ENCODE data around the gene KDM2B. TPM values are rescaled to one million over a fixed set of nuclear protein-coding genes. Genes with fewer than 3 reads are reported as not detected.

KDM2B gene
- polyA plus RNA-seq, 2 donors = 15.7 to 23.5 TPM

DNA sequence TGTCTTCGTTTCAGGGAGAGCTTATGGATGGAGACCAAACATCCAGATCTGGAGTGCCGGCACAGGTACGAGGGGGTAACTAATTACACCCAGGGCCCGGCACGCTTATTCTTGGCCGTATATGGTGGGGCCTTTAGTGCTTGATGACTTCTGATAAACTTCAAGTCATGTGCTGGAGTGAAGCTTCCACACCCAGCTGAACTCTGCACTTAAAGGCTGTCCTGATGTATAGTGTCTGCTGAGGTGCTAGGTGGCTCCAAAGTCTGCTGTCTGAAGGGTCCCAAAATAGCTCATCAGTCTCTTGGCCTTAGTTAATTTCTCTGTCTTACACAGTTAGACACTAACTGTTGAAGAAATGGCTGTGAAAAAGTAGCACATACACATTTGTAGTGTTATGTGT lies 163.0 kb downstream of the KDM2B start:
- Histone ChIP-seq H3K27ac (ENCODE audit: low read depth in 2 of 2, low read length in 1 of 2) (no peak overlapping the region), H3K27me3 (ENCODE audit: control insufficient read depth in 1 of 2, insufficient read depth in 2 of 2, low read length in 2 of 2) (no peaks in the 10 kb centered on the region), H3K9me3 (ENCODE audit: control insufficient read depth in 2 of 2, insufficient read depth in 1 of 2, low read depth in 1 of 2, low read length in 1 of 2) (no peaks in the 10 kb centered on the region), H3K4me1 (ENCODE audit: control insufficient read depth in 2 of 2, insufficient read depth in 2 of 2, low read length in 1 of 2) (no peaks in the 10 kb centered on the region), H3K4me3 (ENCODE audit: low read depth in 1 of 2, low read length in 2 of 2) (no peak overlapping the region), H3K36me3 (ENCODE audit: control insufficient read depth in 2 of 2, insufficient read depth in 2 of 2, low read length in 1 of 2) (peaks cover 13 to 17% of the 10 kb centered on the region in 2 donors)
- 84 to 91% methylated on average over 6 of the region's 6 CpGs for WGBS, 2 donors

DNA sequence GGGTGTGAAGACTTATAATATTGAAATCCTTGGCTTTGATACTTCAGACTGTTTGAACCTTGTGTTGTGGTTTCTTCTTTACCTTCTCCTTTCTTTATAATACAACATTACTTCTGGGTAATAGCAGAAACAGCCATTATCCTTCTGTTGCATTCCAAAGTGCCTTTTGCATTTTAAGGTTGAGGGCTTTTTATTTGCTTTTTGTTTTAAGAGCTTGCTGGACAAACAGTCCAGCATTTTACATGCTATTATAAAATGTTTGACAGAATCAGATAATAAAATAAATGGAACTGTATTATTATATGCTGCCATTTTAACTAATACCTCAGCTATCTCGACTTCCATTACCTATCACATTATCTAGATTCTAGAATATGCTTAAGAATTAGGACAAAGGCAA lies 166.9 kb downstream of the KDM2B start:
- Histone ChIP-seq H3K27ac (ENCODE audit: low read depth in 2 of 2, low read length in 1 of 2) (no peak overlapping the region), H3K4me3 (ENCODE audit: low read depth in 1 of 2, low read length in 2 of 2) (no peak overlapping the region), H3K9me3 (ENCODE audit: control insufficient read depth in 2 of 2, insufficient read depth in 1 of 2, low read depth in 1 of 2, low read length in 1 of 2) (no peaks in the 10 kb centered on the region), H3K36me3 (ENCODE audit: control insufficient read depth in 2 of 2, insufficient read depth in 2 of 2, low read length in 1 of 2) (peaks cover 5 to 10% of the 10 kb centered on the region in 2 donors), H3K27me3 (ENCODE audit: control insufficient read depth in 1 of 2, insufficient read depth in 2 of 2, low read length in 2 of 2) (no peaks in the 10 kb centered on the region), H3K4me1 (ENCODE audit: control insufficient read depth in 2 of 2, insufficient read depth in 2 of 2, low read length in 1 of 2) (no peaks in the 10 kb centered on the region)
- 80 to 84% methylated on average over 1 of the region's 1 CpG for WGBS, 2 donors

DNA sequence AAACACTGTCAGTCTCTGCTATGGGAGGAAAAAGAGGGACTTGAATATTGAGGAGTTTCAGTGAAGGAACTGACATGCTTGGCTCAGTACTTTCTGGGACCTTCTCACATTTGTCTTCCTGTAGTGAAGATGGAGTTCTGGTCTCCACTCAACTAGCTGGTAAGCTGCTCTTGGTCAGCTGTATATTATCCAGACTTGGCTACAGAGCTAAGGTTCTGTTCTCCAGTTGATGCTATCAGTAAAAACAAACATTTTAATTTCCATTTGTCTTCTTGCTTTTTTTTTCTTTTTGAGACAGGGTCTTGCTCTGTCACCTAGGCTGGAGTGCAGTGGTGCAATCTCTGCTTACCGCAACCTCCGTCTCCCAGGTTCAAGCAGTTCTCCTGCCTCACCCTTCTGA lies 175.6 kb downstream of the KDM2B start:
- Histone ChIP-seq H3K4me3 (ENCODE audit: low read depth in 1 of 2, low read length in 2 of 2) (no peak overlapping the region), H3K4me1 (ENCODE audit: control insufficient read depth in 2 of 2, insufficient read depth in 2 of 2, low read length in 1 of 2) (no peaks in the 10 kb centered on the region), H3K27ac (ENCODE audit: low read depth in 2 of 2, low read length in 1 of 2) (no peak overlapping the region), H3K36me3 (ENCODE audit: control insufficient read depth in 2 of 2, insufficient read depth in 2 of 2, low read length in 1 of 2) (peaks cover 3 to 6% of the 10 kb centered on the region in 2 donors), H3K27me3 (ENCODE audit: control insufficient read depth in 1 of 2, insufficient read depth in 2 of 2, low read length in 2 of 2) (no peaks in the 10 kb centered on the region), H3K9me3 (ENCODE audit: control insufficient read depth in 2 of 2, insufficient read depth in 1 of 2, low read depth in 1 of 2, low read length in 1 of 2) (no peaks in the 10 kb centered on the region)
- 91% methylated on average over 2 of the region's 2 CpGs for WGBS, 2 donors

DNA sequence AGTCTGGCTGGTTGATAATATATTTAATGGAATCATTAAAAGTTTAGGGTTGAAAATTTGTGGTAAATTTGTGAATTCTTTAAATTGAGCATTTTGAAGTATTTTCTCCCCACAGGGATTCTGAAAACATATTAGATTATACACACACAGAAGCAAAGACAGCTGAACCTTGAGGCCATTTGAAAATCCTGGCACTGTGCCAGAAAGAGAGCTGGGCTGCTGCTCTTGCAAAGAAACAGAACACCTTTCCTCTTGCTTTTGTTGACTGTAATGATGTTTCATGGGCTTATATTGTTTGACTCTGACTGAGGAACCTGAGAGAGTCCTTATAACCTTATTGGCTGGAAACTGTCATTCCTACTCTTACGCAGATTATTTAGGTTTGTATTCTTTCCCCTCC lies 176.1 kb downstream of the KDM2B start:
- H3K36me3 ChIP-seq (ENCODE audit: control insufficient read depth in 2 of 2, insufficient read depth in 2 of 2, low read length in 1 of 2) = peaks cover 3 to 6% of the 10 kb centered on the region in 2 donors
- 95 to 100% methylated on average over 1 of the region's 1 CpG for WGBS, 2 donors
- no peaks in the 10 kb centered on the region for H3K27me3 ChIP-seq (ENCODE audit: control insufficient read depth in 1 of 2, insufficient read depth in 2 of 2, low read length in 2 of 2)
- no peak overlapping the region for H3K27ac ChIP-seq (ENCODE audit: low read depth in 2 of 2, low read length in 1 of 2)
- H3K4me1 ChIP-seq (ENCODE audit: control insufficient read depth in 2 of 2, insufficient read depth in 2 of 2, low read length in 1 of 2) = no peaks in the 10 kb centered on the region
- H3K4me3 ChIP-seq (ENCODE audit: low read depth in 1 of 2, low read length in 2 of 2) = no peak overlapping the region
- H3K9me3 ChIP-seq (ENCODE audit: control insufficient read depth in 2 of 2, insufficient read depth in 1 of 2, low read depth in 1 of 2, low read length in 1 of 2) = no peaks in the 10 kb centered on the region

DNA sequence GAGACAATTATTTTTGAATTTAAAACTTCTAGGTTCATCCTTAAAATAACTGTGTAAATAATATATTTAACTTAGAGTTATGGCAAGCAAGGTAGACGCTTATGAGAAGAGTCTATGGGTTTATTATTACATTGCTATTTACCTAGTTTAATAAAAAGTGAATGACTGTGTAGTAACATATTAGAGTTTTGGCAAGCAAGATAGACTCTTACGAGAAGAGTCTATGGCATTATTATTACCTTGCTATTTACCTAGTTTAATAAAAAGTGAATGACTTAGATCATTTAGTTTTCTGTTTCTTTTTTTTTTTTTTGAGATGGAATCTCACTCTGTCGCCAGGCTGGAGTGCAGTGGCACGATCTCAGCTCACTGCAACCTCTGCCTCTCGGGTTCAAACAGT lies 177.1 kb downstream of the KDM2B start:
- Histone ChIP-seq H3K36me3 (ENCODE audit: control insufficient read depth in 2 of 2, insufficient read depth in 2 of 2, low read length in 1 of 2) (peaks cover 3% of the 10 kb centered on the region in 2 donors), H3K9me3 (ENCODE audit: control insufficient read depth in 2 of 2, insufficient read depth in 1 of 2, low read depth in 1 of 2, low read length in 1 of 2) (no peaks in the 10 kb centered on the region), H3K27ac (ENCODE audit: low read depth in 2 of 2, low read length in 1 of 2) (no peak overlapping the region), H3K27me3 (ENCODE audit: control insufficient read depth in 1 of 2, insufficient read depth in 2 of 2, low read length in 2 of 2) (no peaks in the 10 kb centered on the region), H3K4me3 (ENCODE audit: low read depth in 1 of 2, low read length in 2 of 2) (no peak overlapping the region), H3K4me1 (ENCODE audit: control insufficient read depth in 2 of 2, insufficient read depth in 2 of 2, low read length in 1 of 2) (no peaks in the 10 kb centered on the region)
- 94 to 95% methylated on average over 5 of the region's 5 CpGs for WGBS, 2 donors

DNA sequence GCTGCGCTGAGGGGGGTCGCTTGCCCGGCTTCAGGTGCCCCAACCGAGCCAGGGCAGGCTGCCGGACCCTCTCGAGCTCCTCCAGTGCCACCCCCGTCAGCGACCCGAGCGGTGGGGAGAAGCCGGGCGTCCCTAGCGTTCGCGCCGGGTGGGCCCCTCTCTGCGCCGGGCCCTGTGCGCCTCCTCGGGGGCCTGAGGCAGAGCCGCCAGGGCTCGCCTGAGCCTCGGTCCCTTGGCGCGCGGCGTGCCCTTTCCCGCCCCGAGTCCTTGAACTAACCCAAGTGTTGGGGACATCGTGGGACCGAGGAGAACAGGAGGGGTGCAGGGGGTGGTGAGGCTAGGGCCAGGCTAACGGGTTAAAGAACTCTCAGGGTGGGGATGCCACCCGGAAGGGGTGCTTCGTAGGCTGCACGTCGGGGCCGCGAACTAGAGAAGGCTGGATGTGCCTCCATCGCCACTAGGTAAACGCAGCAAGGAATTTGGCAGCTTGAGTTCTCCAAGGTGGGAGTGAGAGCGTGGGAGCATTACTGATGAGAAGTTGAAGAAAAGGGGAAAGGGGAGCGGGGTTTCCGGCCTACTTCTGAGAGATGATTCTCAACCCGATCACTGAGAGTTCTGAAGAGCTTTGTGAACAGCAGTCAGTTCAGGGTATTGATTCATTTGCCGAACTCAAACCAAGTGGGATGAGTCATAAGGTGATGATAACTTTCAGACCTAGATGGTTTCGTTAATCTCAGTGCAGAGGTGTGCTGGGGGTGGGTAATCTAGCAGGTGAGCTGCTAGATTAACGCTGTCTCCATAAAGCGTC lies 180.3 kb downstream of the KDM2B start:
- WGBS, 2 donors = 1% methylated on average over 46 to 48 of the region's 48 CpGs
- no peaks in the 10 kb centered on the region for H3K4me1 ChIP-seq (ENCODE audit: control insufficient read depth in 2 of 2, insufficient read depth in 2 of 2, low read length in 1 of 2)
- H3K4me3 ChIP-seq (ENCODE audit: low read depth in 1 of 2, low read length in 2 of 2) = peak overlapping the region; percentile 82 to 92
- peaks cover 0 to 3% of the 10 kb centered on the region in 2 donors for H3K36me3 ChIP-seq (ENCODE audit: control insufficient read depth in 2 of 2, insufficient read depth in 2 of 2, low read length in 1 of 2)
- H3K27ac ChIP-seq (ENCODE audit: low read depth in 2 of 2, low read length in 1 of 2) = peak overlapping the region; percentile 92 to 95
- no peaks in the 10 kb centered on the region for H3K9me3 ChIP-seq (ENCODE audit: control insufficient read depth in 2 of 2, insufficient read depth in 1 of 2, low read depth in 1 of 2, low read length in 1 of 2)
- no peaks in the 10 kb centered on the region for H3K27me3 ChIP-seq (ENCODE audit: control insufficient read depth in 1 of 2, insufficient read depth in 2 of 2, low read length in 2 of 2)

DNA sequence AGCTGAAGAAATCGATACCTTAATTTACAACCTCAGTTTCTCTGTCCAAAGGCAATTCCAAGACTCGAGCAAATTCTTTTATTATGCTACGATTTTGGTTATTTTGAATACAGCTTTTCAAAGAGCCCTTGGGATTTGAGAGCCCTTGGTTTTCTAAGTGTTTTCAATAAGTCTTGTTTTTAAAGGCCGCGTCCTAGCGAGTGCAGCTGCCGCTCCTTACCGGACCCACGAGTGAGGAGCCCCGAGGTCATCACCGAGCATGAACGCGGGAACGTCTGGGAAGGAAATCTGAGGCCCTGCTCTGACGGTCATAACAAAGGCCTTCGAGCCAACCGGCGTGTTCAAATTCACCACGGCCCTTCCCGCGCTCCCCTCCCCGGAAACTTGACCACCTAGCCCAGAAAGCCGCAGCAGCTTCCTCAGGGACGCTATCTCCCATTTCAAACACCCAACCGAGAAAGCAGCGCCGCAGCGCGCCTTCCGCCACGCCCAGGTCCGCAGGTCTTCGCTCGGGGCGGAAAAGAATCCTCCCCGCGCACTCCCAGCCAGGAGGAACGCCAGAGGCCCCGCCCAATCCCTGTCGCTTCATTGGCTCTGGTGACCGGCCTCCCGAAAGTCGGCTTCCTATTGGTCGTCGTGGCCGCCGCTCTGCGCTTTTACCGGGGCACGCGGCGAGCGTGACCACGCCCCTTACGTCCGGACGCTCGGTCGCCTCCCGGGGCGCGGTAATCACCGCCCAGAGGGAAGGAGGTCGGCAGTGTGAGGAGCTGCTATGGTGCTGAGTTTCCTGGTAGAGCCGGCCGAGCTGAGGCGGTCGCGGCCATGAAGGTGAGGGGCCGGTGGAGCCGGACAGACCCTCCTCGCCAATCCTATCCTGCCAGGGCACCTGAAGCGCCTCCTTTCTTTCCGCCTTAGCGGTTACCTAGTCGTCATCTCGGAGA lies 181.2 kb downstream of the KDM2B start, which contains the start of gene RNF34:
Gene RNF34, plus strand, starts transcription at position 728 of the 941 bp plus-strand sequence. Its CDS starts 95 bp downstream, at position 823.
- peak within 1 kb of the TSS; percentile 95 for H3K27ac ChIP-seq (ENCODE audit: low read depth in 2 of 2, low read length in 1 of 2)
- 0 to 1% methylated on average over 75 to 77 of the region's 77 CpGs for WGBS, 2 donors
- no peaks in the 10 kb centered on the region for H3K4me1 ChIP-seq (ENCODE audit: control insufficient read depth in 2 of 2, insufficient read depth in 2 of 2, low read length in 1 of 2)
- peak within 1 kb of the TSS; percentile 82 to 92 for H3K4me3 ChIP-seq (ENCODE audit: low read depth in 1 of 2, low read length in 2 of 2)
- no peaks in the 10 kb centered on the region for H3K36me3 ChIP-seq (ENCODE audit: control insufficient read depth in 2 of 2, insufficient read depth in 2 of 2, low read length in 1 of 2)
- no peaks in the 10 kb centered on the region for H3K9me3 ChIP-seq (ENCODE audit: control insufficient read depth in 2 of 2, insufficient read depth in 1 of 2, low read depth in 1 of 2, low read length in 1 of 2)
- H3K27me3 ChIP-seq (ENCODE audit: control insufficient read depth in 1 of 2, insufficient read depth in 2 of 2, low read length in 2 of 2) = no peaks in the 10 kb centered on the region

DNA sequence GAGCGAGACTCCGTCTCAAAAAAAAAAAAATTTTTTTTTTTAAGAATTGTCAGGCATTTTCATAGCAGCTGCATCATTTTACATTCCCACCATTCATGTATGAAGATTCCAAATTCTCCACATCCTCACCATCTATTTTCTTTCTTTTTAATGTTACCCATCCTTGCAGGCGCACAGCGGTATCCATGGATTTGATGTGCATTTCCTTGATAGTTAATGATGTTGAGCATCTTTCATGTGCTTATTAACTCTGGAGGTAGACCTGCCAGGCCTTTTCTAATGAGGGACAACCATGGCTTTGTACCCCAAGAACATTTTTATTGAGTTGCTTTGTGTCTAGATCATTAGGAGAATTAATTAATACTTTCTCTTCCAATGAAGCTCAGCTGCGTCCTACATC lies 182.5 kb downstream of the KDM2B start:
- H3K27ac ChIP-seq (ENCODE audit: low read depth in 2 of 2, low read length in 1 of 2) = no peak overlapping the region
- H3K4me1 ChIP-seq (ENCODE audit: control insufficient read depth in 2 of 2, insufficient read depth in 2 of 2, low read length in 1 of 2) = no peaks in the 10 kb centered on the region
- no peaks in the 10 kb centered on the region for H3K36me3 ChIP-seq (ENCODE audit: control insufficient read depth in 2 of 2, insufficient read depth in 2 of 2, low read length in 1 of 2)
- no peaks in the 10 kb centered on the region for H3K9me3 ChIP-seq (ENCODE audit: control insufficient read depth in 2 of 2, insufficient read depth in 1 of 2, low read depth in 1 of 2, low read length in 1 of 2)
- H3K27me3 ChIP-seq (ENCODE audit: control insufficient read depth in 1 of 2, insufficient read depth in 2 of 2, low read length in 2 of 2) = no peaks in the 10 kb centered on the region
- WGBS, 2 donors = 98% methylated on average over 5 of the region's 5 CpGs
- no peak overlapping the region for H3K4me3 ChIP-seq (ENCODE audit: low read depth in 1 of 2, low read length in 2 of 2)

DNA sequence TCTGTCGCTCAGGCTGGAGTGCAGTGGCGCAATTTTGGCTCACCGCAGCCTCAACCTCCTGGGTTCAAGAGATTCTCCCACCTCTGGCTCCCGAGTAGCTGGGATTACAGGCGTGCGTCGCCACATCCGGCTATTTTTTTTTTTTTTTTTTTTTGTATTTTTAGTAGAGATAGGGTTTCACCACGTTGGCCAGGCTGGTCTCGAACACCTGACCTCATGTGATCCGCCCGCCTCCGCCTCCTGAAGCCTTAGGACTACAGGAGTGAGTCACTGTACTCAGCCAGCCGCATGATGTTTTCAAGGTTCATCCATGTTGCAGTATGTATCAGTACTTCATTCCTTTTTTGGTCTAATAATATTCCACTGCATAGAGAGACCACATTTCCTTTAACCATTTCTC lies 183.3 kb downstream of the KDM2B start:
- no peak overlapping the region for H3K27ac ChIP-seq (ENCODE audit: low read depth in 2 of 2, low read length in 1 of 2)
- no peaks in the 10 kb centered on the region for H3K9me3 ChIP-seq (ENCODE audit: control insufficient read depth in 2 of 2, insufficient read depth in 1 of 2, low read depth in 1 of 2, low read length in 1 of 2)
- H3K27me3 ChIP-seq (ENCODE audit: control insufficient read depth in 1 of 2, insufficient read depth in 2 of 2, low read length in 2 of 2) = no peaks in the 10 kb centered on the region
- WGBS, 2 donors = 95 to 97% methylated on average over 14 of the region's 14 CpGs
- H3K4me3 ChIP-seq (ENCODE audit: low read depth in 1 of 2, low read length in 2 of 2) = no peak overlapping the region
- no peaks in the 10 kb centered on the region for H3K4me1 ChIP-seq (ENCODE audit: control insufficient read depth in 2 of 2, insufficient read depth in 2 of 2, low read length in 1 of 2)
- H3K36me3 ChIP-seq (ENCODE audit: control insufficient read depth in 2 of 2, insufficient read depth in 2 of 2, low read length in 1 of 2) = no peaks in the 10 kb centered on the region
